Stimulated activated naive CD4-positive, alpha-beta T cell treated with Interleukin-2 at 50 U/mL for 16 hours (primary cell): Measurements from ENCODE around the gene PSMD7.
"Not testable (repeated sequence)": the region's sequence is repeated elsewhere in the genome, so short reads cannot be mapped to it uniquely, and the experiment has no call there.

Experiments used
- DNase-seq: peaks from one replicate; lab custom pipeline; 2025; lab: John Stamatoyannopoulos, UW

The PSMD7 gene

DNA sequence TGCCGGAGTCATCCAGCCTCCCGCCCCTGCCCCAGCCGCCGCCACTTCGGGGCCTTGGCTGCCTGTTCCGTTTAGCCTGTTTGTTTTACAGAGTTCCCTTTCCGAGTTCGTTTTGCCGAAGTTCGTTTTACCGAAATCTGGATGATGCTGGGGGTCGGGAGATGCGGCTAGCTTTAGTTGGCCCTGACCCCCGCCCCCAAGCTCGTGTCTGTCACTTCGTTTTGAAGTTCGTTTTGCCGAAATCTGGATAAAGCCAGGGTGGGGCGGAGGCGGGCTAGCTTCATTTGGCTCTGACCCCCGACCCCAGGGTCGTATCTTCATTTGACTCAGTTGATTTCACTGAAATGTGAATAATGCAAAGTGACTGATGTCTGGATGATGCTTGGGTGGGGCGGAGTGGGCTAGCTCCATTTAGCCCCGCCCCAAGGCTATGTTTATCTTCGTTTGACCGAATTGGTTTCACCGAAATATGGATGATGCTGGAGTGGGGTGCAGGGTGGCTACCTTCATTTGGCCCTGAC lies 591 bp downstream of the PSMD7 start:
- DNase-seq, result peak; percentile 35

DNA sequence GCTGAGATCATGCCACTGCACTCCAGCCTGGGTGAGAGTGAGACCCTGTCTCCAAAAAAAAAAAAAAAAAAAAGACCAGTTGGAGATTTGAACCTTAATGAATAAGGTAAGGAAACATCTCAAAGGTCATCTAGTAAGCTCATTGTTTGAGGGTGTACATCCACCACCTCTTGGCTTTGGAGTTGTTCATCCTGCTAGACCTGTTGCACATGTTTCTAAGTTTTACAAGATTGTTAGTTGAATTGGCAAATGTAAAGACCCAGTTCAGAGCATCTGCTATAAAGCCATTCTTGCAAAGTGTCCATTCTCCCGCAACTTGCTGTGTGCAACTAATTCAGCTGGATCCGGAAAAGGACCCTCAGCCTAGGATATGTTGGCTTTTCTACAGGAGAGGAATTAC lies 1.5 kb downstream of the PSMD7 start:
- DNase-seq, result no peak

DNA sequence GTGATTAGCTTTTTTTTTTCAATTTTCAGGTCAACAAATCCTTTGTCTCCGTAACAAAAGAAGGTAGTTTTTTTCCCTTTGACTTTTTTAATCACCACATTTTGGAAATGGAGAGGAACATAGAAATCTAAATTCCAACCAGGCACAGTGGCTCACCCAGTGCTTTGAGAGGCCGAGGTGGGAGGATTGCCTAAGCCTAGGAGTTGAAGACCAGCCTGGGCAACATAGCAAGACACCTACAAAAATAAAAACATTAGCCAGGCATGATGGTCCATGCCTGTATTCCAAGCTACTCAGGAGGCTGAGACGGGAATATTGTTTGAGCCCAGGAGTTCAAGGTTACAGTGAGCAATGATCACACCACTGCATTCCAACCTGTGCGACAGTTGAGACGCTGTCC lies 5.7 kb downstream of the PSMD7 start:
- no peak for DNase-seq

- DNase-seq, result no peak
Observed at GRCh38 chr16:74304164-74304834, 7.7 kb downstream of the PSMD7 start.

- no peak for DNase-seq
Observed at GRCh38 chr16:74304835-74305176, 8.2 kb downstream of the PSMD7 start.

GRCh38 chr16:74305281-74305680 lies 8.7 kb downstream of the PSMD7 start:
- DNase-seq, result no peak

DNA sequence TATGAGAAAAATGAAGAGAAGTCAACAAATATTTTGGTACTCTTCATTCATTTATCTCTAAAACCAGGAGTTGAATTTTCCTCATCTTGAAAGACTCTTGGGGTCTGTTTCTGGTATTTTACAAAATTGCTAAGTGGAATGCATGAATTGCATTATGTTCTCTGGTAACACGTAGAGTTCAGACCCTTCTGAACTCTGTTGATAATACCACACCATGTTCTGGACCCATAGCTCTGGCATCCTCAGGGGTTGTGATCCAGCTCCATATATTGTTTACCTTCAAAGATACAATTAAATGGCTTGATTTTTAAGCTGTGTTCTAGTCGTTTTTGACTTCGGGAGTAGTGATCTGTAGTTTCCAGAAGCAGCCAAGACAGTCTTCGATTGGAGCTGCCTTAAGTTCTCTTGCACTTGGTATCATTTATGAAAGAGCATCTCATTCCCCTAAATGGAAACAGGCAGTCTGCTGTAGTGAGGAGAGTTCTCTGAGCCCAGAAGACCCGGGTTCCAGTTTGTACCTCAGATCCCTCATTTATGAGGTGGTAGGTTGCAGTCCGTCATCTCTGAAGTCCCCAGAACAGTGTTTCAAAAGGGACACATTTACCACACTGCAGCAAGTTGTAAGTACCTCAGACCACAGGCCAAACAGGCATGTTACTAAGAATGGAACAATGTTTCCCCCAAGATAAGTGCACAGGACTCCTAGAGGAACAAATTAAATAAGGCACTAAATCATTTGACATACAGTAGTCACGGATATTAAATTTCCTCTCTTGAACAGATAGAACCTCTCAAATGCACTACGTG lies 9.6 kb downstream of the PSMD7 start:
- DNase-seq, result no peak

DNA sequence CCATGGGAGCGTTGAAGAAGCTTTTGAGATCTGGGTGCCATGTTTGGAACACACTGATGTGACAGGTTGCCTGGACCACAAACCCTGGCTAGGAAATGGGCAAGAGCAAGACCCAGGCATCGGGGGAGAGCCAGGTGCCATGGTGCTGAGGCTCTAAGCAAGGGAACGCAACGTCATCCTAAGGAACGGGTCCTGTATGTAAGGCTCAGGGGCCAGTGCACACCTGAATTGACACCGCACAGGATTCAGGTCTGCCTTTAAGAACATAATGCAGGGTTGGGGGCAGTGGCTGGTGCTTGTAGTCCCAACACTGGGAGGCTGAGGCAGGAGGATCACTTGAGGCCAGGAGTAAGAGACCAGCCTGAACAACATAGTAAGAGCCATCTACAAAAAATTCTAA lies 10.8 kb downstream of the PSMD7 start:
- DNase-seq, result no peak

GRCh38 chr16:74309789-74310781 lies 13.5 kb downstream of the PSMD7 start:
- DNase-seq, result no peak

GRCh38 chr16:74315059-74315458 lies 18.4 kb downstream of the PSMD7 start:
- DNase-seq, result no peak

DNA sequence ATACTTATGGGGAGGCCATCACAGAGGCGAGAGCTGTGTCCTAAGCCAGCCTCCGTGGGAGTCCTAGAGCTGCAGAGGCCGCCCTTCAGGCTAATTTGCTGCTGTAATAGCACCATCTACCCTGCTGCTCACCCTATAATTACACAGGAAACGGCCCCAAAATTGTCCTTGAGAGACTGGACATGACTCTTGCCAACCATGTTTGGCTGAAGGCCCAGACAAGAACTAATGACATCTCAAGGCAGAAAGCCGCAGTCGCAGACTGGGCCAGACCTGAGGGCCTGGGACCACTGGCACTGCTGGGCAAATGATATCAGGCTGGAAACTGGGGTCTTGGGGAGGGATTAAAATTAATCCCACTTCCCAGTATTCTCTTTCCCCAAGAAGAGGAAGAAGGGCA lies 24.1 kb downstream of the PSMD7 start:
- DNase-seq, result no peak

DNA sequence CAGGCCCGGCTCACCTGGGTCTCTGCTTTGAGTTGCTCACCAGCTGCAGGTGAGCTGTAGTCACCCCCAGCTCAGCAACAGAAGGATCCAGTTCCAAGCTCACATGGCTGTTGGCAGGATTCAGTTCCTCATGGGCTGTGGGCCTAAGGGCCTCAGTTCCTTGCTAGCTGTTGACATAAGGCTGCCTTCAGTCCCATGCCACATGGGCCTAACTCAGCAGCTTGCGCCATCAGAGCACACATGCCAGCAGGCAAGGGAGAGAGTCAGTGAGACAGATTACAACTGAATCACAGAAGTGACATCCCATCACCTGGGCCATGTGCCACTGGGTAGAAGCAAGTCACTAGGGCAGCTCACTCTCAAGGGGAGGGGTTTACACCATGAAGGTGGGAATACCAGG lies 24.7 kb downstream of the PSMD7 start:
- DNase-seq, result no peak

- DNase-seq, result no peak
Observed at GRCh38 chr16:74322301-74322710, 25.7 kb downstream of the PSMD7 start.

DNA sequence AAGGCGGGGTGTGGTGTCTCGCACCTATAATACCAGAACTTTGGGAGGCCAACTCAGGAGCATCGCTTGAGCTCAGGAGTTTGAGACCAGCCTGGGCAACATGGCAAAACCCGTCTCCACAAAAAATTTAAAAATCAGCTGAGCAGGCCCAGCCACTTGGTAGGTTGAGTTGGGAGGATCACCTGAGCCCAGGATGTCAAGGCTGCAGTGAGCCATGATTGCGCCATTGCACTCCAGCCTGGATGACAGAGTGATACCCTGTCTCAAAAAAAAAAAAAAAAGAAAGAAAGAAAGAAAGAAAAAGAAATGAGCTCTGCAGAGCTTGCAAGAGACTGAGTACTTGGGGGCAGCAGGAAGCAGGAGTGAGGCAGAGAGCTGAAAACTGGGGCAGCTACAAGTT lies 28.2 kb downstream of the PSMD7 start:
- DNase-seq, result not testable (repeated sequence)

GRCh38 chr16:74325641-74326040 lies 29.0 kb downstream of the PSMD7 start:
- DNase-seq, result no peak

- DNase-seq, result not testable (repeated sequence)
Observed at GRCh38 chr16:74328346-74328745, 31.7 kb downstream of the PSMD7 start.

DNA sequence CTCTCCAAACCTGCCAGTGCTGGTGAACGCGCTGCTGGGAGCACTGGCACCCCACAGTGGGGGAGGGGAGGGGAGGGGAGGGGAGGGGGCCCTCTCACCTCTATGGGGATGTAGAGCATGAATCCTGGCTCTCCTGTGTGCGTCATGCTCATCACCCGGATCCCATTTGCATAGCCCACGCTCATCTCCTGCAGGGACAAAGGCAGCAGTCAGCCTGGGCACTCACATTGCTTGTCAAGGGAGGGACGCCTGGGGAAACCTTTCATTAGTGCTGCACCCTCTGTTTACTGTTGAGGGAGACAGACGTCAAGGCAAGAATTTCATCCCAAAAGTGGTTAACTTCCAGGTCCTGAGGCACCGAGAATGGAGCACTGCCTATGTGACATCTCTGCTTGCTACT lies 35.9 kb downstream of the PSMD7 start:
- DNase-seq, result not testable (repeated sequence)

DNA sequence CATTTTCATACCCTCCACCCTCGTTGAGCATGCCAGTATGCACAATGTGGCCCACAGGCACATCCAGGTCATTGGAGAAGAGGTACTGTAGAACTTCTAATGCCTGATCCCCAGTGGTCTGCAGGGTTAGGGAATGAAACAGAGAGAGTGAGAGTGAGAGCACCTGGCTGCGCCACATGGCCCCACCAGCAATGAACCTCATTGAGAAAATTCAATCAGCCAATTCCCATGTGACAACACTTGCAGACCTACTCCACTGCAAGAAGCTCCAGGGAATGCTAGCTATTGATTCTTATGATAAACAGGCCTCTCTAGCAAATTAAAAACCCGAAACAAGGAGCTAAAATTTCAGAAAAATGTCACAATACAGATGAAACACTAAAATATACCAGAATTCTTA lies 40.9 kb downstream of the PSMD7 start:
- DNase-seq, result not testable (repeated sequence)

DNA sequence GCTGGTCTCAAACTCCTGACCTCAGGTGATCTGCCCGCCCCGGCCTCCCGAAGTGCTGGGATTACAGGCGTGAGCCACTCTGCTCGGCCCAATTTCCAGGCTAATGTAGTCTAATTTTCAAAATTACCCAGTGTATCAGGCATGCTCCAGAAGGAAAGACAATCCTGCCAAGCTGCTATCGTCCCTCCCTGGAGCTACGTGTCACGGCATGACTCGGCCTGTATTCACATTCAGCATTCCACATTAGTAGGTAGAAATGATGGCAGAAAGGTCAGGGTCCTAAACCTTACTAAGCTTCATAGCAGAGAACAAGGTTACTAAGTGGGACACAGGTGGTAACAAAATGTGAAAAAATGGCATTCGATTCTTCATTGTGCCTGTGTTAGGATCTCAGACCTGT lies 42.6 kb downstream of the PSMD7 start:
- DNase-seq, result not testable (repeated sequence)

DNA sequence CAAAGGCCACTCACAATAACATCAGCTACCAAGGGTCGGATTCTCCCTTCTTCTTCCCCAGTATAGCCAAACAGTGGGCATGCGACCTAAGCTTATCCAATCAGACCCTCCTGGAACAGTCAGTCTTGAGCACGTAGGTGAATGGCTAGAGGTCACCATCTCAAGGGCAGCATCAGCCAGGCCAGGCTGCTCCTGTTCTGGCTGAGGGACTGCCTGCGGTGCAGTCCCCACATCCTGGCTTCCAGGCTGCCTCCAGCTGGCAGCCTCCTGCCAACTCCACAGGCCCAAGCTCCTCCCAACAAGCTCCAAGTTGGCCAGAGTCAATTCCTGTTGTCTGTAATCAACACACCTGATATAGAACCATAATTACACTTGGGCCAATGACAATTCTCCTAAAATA lies 56.4 kb downstream of the PSMD7 start:
- DNase-seq, result not testable (repeated sequence)
